HUDEP-2 (cell line): ENCODE measurements around the gene TP53INP2.
A peak's percentile ranks its signal among the peaks of the same experiment; 100 is the strongest.
"Not testable (repeated sequence)": the region's sequence is repeated elsewhere in the genome, so short reads cannot be mapped to it uniquely, and the experiment has no call there.

Experiments
- DNase-seq, 76 experiments: peaks; one replicate each; lab custom pipeline; 2025; ENCODE audit not compliant: unreplicated experiment in 76 of 76; lab: John Stamatoyannopoulos, UW

The TP53INP2 gene

DNA sequence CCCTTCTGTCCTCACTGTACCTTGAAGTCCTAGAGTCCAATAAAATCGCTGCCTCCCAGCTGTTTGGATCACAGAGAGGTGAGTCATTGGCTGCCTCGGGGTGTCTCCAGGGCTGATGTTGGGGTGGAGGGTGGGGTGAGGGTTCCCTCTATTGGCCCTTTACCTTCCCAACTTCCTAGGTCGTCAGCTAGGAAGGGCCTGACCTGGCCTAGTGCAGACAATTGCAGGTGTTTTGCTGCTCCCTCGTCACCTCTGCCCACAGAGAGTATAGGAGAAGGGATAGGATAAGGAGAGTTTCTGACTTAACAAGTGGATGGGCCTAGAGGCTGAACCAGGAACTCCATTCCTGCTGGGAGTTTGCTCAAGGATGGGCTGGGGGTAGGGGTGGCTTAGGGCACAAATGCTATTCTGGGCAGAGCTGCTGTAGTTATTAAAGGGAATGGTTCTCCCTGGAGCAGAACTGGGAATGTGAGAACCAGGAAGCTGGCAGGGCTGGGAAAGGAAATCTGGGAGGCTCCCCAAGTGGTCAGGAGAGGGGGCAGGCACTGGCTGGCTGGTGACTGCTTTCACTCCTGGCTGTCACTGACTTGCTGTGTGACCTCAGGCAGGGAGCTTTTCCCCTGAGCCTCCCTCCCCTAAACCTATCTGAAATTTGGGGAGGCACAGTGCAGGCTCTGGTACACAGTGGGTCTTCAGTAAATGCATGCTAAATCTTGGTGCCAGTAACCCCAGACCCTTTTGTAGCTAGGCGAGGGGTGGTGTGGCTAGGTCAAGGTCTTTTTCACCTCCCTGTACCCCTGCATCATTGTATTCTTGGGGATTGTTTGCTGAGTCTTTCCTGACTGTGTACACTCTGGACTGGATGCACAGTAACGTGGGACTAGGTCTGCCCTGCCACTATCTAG, 1.5 kb downstream of the TP53INP2 start:
- DNase-seq: peak in 4 of 76 experiments; percentile 4 to 28 (median 19)

DNA sequence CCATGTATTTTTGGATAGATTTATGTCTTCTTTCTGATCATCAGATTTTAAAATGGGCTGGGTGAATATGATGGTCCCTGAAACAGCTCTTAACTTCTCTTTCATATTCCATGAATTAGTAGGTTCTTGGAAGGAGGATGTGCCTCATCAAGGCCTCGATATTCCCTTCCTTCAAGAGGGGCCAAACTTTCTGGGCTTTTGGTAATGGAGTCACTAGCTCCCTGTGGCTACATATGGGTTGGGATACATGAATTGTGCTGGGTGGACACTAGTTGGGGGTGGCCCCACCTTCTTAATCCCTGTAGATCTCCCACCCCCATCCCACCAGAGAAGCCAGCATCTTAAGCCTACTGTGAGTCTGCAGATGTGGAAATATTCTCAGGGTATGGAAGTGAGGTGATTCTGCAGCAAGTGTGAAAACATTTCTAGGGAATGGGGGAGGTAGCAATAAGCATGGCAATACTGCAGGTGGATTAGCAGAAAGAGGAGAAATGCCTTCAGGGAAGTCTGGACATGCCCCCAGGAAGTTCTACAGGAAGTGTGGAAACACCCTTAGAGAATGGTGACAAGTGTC, 2.2 kb downstream of the TP53INP2 start:
- DNase-seq: no peak

DNA sequence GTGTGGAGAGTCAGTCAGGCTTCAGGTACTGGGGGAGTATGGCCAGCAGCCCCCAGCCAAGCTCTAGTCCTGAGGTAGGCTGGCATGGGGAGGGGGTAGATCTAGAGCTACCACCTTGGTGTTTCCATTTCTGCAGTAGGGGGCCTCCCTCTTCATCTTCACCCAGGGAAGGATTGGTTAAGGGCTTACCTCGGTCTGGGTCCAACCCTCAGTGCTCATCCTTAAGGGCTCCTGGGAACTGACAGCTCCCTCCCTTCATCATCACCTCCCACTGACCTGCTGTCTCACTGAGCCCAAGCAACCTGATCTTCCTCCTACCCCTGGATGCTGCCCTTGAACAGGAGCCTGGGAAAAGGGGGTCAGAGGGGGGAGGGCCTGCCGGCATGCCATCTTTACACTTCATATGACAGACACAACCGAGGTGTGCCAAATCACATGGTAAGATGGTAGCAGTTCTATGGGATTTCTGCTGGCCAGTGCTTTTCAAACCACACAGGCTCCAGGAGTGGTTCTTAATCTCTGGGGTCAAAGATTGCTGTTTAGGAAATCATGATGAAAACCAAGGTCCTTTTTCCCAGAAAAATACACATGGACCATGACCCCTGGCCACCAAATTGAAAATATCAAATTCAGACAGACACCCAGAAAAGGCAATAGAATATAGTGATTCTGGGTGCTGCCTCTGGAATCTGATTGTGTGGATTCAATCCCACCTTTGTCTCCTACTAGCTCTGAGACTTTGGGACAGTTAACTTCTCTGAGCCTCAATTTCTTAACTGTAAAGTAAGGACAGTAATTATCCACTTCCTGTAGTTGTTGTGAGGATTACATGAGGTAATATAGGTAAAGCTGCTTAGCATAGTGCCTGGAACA, 3.0 kb downstream of the TP53INP2 start:
- DNase-seq: no peak

DNA sequence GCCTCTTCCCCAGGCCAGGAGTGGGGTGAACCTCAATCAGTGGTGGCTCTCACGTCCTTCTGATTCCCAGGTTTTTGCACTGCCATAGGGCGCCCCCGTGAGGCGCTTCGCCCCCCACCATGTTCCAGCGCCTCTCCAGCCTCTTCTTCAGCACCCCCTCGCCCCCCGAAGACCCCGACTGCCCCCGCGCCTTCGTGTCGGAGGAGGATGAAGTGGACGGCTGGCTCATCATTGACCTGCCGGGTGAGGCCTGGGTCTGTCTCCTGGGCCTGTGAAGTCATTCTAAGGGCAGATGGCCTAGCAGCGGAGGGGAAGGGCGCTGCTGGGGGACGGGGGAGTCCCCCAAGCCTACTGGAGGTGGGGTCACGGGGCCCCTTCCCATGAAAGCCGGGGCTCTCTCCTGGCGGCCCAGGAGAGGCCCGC, 4.5 kb downstream of the TP53INP2 start:
- DNase-seq: peak in 31 of 76 experiments; percentile 9 to 49 (median 23)

DNA sequence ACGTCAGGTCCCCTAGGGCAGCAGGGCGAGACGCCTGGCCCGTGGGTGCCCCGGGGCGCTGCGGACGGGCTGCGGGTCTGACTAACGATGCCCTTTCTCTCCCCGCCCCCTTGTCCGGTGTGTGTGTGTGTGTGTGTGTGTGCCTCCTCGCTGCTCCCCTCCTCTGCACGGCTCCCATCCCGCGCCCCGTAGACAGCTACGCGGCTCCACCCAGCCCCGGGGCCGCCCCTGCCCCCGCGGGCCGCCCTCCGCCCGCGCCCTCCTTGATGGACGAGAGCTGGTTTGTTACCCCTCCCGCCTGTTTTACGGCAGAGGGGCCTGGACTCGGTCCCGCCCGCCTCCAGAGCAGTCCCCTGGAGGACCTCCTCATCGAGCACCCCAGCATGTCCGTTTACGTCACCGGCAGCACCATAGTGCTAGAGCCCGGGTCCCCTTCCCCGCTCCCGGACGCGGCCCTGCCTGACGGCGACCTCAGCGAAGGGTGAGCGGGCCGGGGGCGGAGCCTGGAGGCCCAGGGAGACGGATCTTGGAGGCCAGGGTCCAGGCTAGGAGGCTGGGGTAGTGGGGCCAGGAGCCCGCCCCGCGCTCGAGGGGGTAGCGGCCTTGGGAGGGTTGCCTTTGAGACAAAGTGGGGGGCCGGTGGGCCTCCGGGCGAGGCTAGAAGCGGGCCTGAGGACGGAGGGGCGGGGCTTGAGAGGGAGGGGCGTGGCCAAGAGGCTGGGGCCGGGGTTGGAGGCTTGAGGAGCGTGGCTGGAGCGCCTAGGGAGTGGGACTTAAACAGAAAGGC, 5.1 kb downstream of the TP53INP2 start:
- DNase-seq: peak in 69 of 76 experiments; percentile 16 to 98 (median 71)

DNA sequence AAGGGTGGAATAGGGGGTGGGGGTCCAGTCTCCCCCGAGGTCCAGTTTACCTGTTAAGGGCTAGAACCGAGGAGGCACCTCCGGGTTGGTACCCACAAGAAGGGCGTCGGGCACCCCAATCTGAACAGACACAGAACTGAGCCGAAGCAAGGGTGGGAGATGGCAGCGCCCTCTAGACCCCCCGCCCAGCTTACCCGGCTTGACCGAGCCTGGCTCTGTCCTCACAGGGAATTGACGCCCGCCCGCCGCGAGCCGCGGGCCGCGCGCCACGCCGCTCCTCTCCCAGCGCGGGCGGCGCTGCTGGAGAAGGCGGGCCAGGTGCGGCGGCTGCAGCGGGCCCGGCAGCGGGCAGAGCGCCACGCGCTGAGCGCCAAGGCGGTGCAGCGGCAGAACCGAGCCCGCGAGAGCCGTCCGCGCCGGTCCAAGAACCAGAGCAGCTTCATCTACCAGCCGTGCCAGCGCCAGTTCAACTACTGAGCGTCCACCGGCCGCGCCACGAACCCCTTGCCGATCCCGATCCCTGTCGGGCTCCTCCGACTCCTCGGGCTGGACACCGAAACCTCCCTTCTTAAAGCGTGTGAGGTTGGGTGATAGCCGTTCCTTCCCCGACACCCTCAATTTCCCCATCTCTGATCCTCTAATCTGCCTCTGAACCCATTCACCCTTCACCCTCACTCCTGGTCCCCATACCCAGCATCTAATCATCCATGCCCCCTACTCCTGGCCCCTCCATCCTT, 5.9 kb downstream of the TP53INP2 start:
- peak in 64 of 76 experiments; percentile 5 to 91 (median 67) for DNase-seq

DNA sequence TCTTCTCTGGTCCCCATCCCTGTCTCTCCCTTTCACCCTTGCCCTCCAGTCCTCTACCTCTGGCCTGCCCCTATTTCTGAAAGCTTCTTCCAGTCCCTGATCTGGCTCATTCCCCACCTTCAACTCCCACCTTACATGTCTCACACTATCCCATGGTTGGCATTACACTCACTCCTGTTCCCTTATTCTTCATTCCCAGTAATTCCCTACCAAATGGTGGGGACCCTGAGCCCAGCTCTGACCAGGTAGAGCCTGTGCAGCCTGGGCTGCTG, 6.4 kb downstream of the TP53INP2 start:
- DNase-seq: no peak

DNA sequence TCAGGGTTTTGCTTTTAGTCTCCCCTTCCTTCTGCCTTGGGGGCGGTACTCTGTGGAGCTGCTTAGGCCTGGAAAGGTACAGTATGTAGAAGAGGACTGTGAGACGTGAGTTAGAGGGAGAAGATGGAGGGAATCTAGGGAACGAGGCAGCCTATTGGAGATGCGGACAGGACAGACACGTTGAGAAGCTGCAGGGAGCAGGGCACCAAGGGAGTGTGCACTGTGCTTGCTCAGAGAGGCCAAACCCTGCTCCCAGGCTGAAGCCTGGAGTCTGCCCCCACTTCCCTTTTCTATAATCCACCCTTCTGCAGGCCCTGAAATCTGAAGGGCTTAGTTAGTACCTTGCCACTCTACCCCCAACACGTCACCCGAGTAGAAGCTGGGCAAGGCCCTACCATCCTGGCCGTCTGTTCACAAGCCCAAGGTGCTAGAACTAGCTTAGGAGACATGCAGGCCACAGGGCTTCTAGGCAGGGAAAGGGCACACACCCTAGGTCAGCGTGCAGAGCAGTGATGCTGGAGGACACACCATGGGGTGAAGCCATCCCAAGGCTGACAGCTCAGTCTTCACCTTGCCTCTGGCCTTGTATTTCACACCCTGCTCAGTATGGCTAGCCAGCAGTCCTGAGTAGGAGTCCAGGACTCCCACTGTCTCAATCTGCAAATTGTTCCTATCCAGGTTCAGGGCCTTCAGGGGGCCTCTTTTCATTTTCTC, 6.9 kb downstream of the TP53INP2 start:
- peak in 2 of 76 experiments; percentile 7 to 10 for DNase-seq

DNA sequence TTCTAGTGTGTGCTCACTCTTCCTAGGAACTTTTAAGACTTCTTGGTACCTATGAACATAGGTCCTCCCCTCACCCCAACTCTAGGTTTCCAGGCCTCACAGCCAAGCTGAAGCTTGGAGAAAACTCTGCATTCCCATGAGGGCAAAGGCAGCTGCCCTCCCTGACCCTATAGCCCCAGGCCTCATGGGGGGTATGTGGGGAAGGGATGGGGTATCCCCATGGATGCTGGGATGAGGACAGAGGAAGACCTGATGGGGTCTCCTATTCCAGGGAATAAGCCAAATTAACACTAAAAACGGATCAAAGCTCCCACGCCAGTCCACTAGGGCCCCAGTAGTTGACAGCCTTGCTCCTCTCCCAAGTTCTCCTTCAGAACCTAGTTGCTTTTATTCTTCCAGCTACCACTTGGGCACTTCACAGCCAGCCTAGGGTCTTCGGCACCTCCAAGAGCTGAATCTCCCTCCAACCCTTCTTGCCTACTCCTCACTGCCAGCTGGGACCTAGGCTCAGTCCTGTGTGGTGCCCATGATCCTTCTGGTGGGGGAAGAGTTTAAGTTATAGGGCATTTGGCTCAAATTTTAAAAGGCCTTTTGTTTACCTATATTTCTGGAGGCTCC, 7.8 kb downstream of the TP53INP2 start:
- no peak for DNase-seq

DNA sequence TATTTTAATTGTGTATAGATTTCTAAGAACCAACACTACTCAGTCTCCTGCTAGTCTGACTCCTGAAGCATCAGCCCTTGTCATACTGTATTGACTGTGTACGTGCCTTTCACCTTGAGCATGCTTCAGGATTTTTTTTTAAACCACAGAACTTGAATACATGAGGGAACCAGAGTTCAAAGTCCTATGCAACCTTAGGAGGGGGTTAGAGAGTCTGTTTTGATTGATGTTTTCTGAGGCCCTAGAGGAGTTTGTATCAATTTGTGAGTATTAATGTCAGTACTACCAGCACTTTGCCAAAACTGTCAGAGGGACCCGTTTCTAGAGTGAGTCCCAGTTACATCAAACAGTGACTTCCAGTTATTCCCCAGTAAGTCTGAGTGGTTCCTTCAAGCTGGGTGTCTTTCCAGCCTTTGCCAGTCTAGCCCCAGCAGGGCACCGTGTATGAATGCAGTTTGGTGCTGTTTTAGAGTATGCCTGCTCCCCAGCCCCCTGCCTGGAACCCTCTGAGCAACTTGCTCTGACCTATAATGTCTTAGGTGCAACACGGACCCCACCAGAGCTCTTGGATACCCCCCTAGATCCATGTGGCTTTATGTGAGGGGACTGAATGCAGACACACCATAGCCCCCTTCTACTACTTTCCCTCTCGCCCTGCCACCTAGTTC, 8.5 kb downstream of the TP53INP2 start:
- peak in 2 of 76 experiments; percentile 17 to 29 for DNase-seq

DNA sequence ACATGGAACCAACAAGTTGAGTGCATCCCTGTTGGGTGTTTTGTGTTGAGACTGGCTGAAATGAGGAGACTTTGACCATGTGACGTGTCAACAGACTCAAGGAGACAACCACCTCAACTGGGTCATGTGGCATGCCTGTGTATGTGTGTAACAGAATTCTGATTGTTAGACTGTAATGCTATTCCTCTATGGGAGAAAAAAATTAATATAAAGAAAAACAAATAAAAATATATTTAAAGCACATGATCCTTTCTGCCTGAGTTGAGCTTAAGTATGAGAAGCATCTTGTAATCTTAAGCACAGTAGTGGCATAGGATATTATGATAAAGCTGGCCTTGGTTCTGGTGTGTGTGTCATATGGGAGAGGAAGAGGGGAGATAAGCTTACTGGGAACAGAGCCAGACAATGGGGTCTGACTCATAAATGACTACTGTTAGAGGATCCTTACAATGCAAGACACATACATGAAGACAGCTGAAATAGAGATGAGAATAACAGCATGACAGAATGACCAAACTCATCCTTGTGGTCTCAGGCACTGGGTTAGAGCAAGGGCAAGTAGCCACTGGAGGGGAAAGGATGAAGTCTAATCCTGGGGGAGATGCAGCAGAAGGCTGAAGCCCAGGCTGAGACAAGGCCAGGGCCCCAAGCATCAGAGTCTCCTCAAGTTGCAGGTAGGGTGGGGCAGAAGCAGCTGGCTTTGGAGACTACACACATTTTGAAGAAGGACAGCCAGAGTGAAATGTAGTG, 9.2 kb downstream of the TP53INP2 start:
- DNase-seq: peak in 74 of 76 experiments; percentile 19 to 97 (median 82)

DNA sequence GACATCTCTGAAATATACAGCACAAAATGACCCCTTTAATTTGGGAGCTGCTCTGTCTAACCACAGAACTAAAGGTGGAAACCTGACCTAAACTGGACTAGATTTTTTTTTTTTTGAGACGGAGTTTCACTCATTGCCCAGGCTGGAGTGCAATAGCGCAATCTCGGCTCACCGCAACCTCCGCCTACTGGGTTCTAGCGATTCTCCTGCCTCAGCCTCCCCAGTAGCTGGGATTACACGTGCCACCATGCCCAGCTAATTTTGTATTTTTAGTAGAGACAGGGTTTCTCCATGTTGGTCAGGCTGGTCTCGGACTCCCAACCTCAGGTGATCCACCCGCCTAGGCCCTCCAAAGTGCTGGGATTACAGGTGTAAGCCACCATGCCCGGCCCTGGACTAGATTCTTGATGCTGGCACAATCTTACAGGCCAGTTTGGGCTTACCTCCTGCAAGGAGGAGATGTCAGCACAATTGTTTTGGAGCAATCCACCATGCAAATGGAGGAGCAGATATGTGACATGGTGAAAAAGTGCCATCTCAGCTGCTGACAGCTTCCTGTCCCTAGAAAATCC, 9.9 kb downstream of the TP53INP2 start:
- DNase-seq: not testable (repeated sequence)

DNA sequence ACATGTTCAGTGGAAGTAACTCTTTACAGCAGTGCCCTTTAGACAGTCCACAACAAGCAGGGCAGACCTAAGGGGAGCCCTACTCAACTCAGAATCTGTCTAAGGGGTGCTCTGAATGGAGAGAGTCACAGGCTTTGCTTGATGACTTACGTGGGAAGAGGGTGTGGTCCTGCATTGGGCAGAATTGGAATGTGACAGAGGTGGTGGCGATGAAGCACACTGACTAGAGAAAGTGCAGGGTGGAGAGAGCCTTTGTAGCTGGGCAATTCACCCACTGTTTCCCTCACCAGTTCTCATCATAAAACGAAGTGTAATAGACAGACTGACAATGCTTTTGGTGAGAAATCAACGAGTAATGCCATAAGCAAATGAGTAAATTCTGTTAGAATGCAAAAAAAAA, 11.2 kb downstream of the TP53INP2 start:
- DNase-seq: peak in 1 of 76 experiments; percentile 4

DNA sequence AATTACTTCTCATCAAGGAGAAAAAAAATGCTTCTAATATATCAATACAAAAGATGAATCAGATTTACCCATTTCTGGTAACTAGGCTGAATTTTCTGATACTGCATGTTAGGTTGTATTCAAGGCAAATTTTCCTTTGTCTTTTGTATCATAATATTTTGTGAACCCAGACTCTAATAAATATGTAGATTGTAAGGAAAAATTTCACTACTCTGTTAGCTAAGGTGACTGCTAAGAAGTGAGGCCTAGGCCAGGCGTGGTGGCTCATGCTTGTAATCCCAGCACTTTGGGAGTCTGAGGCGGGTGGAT, 12.7 kb downstream of the TP53INP2 start:
- no peak for DNase-seq

DNA sequence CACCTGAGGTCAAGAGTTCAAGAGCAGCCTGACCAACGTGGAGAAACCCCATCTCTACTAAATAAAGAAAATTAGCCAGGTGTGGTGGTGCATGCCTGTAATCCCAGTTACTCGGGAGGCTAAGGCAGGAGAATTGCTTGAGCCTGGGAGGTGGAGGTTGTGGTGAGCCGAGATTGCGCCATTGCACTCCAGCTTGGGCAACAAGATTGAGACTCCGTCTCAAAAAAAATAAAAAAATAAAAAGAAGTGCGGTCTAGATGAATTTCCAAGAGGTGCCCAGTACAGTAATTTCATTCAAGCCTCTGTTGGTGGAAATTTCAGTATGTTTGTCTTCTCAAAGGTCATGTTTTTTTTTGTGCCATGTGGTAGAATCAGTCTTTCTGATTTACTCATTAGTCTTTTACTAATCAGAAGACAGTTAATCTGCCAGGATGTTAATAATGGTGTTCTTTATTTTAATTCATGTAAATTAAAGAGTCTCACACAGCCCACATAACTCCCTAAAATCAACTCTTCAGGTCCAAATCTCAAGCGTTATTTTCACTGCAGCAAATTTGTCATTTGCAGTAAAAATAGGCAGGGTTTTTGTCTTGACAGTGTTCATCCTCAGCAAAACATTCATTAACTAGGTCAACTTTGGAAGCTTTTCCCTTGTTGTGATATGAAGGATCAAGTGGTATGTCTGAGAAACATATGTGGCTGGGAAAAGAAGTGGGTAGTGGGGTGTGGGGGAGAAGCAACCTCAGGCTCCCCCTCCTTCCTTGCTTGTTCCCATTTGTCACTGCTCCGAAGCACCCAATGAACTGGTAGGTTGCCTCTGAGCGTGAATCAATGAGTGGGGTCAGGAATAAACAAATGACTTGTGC, 13.3 kb downstream of the TP53INP2 start:
- DNase-seq: no peak

DNA sequence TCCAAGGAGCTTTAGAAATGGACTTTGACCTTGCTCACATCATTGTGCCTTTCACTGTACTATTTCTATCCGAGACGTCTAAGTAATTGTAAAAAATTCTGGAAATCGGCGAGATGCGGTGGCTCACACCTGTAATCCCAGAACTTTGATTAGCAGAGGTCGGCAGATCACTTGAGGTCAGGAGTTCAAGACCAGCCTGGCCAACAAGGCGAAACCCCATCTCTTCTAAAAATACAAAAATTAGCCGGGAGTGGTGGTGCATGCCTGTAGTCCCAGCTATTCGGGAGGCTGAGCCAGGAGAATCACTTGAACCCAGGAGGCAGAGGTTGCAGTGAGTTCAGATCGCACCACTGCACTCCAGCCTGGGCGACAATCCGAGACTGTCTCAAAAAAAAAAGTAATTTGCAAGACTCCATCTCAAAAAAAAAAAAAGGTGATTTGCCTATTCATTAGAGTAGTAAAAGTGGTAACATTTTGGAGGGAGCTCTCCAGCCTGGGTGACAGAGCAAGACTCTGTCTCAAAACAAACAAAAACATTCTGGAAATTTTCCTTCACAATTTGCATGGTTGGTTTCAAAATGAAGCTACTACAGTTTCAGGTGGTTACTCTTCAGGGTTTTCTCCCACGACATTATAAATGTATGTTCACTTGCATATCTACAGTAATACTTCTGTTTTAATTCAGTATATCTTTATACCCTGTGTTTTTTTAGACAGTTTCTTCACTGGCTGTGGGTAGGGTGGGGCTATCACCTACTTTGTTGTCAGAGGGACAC, 15.3 kb downstream of the TP53INP2 start:
- not testable (repeated sequence) for DNase-seq
